HepG2 (cell line): ENCODE data around the gene MTHFD1. TPM values are rescaled to one million over a fixed set of nuclear protein-coding genes. Genes with fewer than 3 reads are reported as not detected.
A peak's percentile ranks its signal among the peaks of the same experiment; 100 is the strongest.

Experiments used
- CENPX ChIP-seq: sonication (generic); formaldehyde crosslinking; IDR thresholded peaks from 2 replicates; pipeline ENCODE4 v1.9.0; 2021; ENCODE audit warnings: mild to moderate bottlenecking, missing genetic modification reagents, moderate library complexity
- E2F1 ChIP-seq: sonication (generic); formaldehyde crosslinking; IDR thresholded peaks from 2 replicates; pipeline ENCODE4 v1.5.0; 2020; ENCODE audit warnings: missing genetic modification reagents
- FOXC1 ChIP-seq: sonication (generic); formaldehyde crosslinking; IDR thresholded peaks from 2 replicates; pipeline ENCODE4 v1.8.0; 2022; ENCODE audit warnings: mild to moderate bottlenecking, missing genetic modification reagents, borderline replicate concordance
- HOXA7 ChIP-seq: sonication (generic); formaldehyde crosslinking; IDR thresholded peaks from 2 replicates; pipeline ENCODE4 v1.8.1; 2022; ENCODE audit warnings: mild to moderate bottlenecking, missing genetic modification reagents, moderate library complexity
- KAT7 ChIP-seq: IDR thresholded peaks from 2 replicates; pipeline ENCODE4 v1.6.1; 2018; ENCODE audit warnings: borderline replicate concordance, missing compliant biosample characterization
- KDM4B ChIP-seq: sonication (generic); formaldehyde crosslinking; IDR thresholded peaks from 2 replicates; pipeline ENCODE4 v1.4.0; 2020; ENCODE audit warnings: missing genetic modification reagents
- MED13 ChIP-seq: sonication (generic); formaldehyde crosslinking; IDR thresholded peaks from 2 replicates; pipeline ENCODE4 v1.5.0; 2020; ENCODE audit warnings: missing genetic modification reagents
- MED8 ChIP-seq: sonication (generic); formaldehyde crosslinking; IDR thresholded peaks from 2 replicates; pipeline ENCODE4 v1.8.1; 2023; ENCODE audit warnings: mild to moderate bottlenecking, missing genetic modification reagents; ENCODE audit not compliant: insufficient replicate concordance
- MTF2 ChIP-seq: sonication (generic); formaldehyde crosslinking; IDR thresholded peaks from 2 replicates; pipeline ENCODE4 v1.5.0; 2020; ENCODE audit warnings: missing genetic modification reagents, borderline replicate concordance
- NR2C2 ChIP-seq: sonication (generic); formaldehyde crosslinking; IDR thresholded peaks from 2 replicates; pipeline ENCODE4 v1.4.0; 2020; ENCODE audit warnings: missing genetic modification reagents, mild to moderate bottlenecking, moderate library complexity, borderline replicate concordance
- PAWR ChIP-seq: sonication (generic); formaldehyde crosslinking; IDR thresholded peaks from 2 replicates; pipeline ENCODE4 v1.4.0; 2020; ENCODE audit warnings: missing genetic modification reagents, mild to moderate bottlenecking, borderline replicate concordance
- SATB2 ChIP-seq: sonication (generic); formaldehyde crosslinking; IDR thresholded peaks from 2 replicates; pipeline ENCODE4 v1.5.0; 2020; ENCODE audit warnings: missing genetic modification reagents
- ZBTB26 ChIP-seq: IDR thresholded peaks from 2 replicates; pipeline ENCODE4 v1.6.1; 2016; ENCODE audit warnings: missing compliant biosample characterization, missing genetic modification reagents, borderline replicate concordance
- ZNF558 ChIP-seq: sonication (generic); formaldehyde crosslinking; IDR thresholded peaks from 2 replicates; pipeline ENCODE4 v1.9.0; 2022; ENCODE audit warnings: mild to moderate bottlenecking, missing genetic modification reagents, borderline replicate concordance
- ZXDC ChIP-seq: sonication (generic); formaldehyde crosslinking; IDR thresholded peaks from 2 replicates; pipeline ENCODE4 v1.5.0; 2020; ENCODE audit warnings: mild to moderate bottlenecking, missing genetic modification reagents
- polyA plus RNA-seq, 8 experiments: library from polyadenylated mRNA; depleted of rRNA in 3 of 8; stranded (reverse) in 7 of 8; unstranded in 1 of 8; fragments of >200 nt; fragmentation: Illumina TruSeq in 4 of 8; extraction: Trizol in 4 of 8; gene quantifications; 2 replicates each; pipeline versions ENCODE4 v1.2.1 to v1.2.3, GENCODE V29; 2011 to 2016; ENCODE audit warnings: low read depth in 4 of 8, missing spikeins in 1 of 8, mixed read lengths in 1 of 8; ENCODE audit not compliant: insufficient read depth in 1 of 8
- total RNA-seq, 5 experiments: library from RNA; depleted of rRNA; stranded (reverse); fragments of >200 nt; fragmentation: Illumina TruSeq; extraction: Trizol; gene quantifications; 2 replicates each; pipeline ENCODE4 v1.2.3, GENCODE V29; 2016; ENCODE audit warnings: low read depth in 1 of 5
- TF ChIP-seq, protein P1 (sequence below): sonication (generic); formaldehyde crosslinking; IDR thresholded peaks from 2 replicates; pipeline ENCODE4 v1.4.0; 2020; ENCODE audit warnings: mild to moderate bottlenecking, missing genetic modification reagents
- TF ChIP-seq, protein P2 (sequence below): sonication (generic); formaldehyde crosslinking; IDR thresholded peaks from 2 replicates; pipeline ENCODE4 v1.9.0; 2022; ENCODE audit warnings: low read depth, missing genetic modification reagents
- TF ChIP-seq, protein P3 (sequence below): sonication (generic); formaldehyde crosslinking; IDR thresholded peaks from 2 replicates; pipeline ENCODE4 v1.5.0; 2020; ENCODE audit warnings: missing genetic modification reagents
- TF ChIP-seq, protein P4 (sequence below): sonication (generic); formaldehyde crosslinking; conservative IDR thresholded peaks from 2 replicates; pipeline ENCODE4 v1.4.0; 2020; ENCODE audit warnings: missing genetic modification reagents

Gene MTHFD1
- total and polyA plus RNA-seq, 2 of the 13 experiments (the other 11 are each of a cell fraction or from before 2014, with no cell fraction given): 31.0 to 106 TPM

DNA sequence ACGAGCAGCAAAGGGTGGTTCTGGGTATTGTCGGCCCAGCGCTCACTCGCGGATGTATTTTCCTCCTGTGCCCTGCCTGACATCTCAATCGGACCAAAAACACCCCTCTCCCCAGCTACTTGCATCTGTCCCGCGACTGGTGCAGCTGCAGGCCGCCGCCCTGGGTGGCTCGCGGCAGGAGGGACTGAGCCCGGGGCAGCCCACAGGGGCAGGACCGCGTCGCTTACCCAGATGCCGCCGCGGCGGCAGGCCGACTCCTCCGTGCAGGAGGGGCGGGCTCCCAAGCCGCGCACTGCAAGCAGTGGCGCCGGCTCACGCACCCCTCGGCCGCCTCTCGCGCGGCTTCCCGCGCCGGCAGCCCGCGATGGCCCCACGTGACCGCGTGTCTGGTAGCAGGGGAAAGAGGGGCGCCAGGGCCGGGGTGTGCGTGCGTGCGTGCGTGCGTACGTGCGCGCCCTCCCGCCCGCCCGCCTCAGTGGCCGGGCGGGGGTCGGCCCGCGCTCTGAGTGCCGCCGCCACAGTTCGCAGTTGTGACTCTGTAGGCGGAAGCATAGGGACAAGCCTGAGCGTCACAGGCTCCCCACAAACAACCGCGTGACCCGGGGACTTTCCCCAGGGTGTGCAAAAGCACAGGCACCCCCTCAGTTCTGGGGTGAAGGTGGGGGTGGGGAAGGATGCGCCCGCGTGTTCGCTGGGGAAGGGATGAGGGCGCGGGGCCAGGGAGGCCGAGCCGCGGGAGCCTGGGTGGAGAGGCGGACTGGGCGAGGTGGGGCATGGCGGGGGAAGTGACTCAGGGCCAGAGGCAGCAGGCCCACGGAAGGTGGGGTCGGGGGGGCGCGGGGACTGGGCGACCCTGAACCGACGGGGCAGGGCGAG is 115.5 kb downstream of the MTHFD1 start, which contains the start of gene ZBTB25 (continued):
- TF ChIP-seq ZXDC (CRISPR knock-in tag) (0 out of 2 replicates have a peak, but pooled peaks have one; percentile 30), MTF2 (CRISPR knock-in tag) (peak; percentile 61; the same call in 1 of the 2 replicates), NR2C2 (CRISPR knock-in tag) (no peak), MED13 (CRISPR knock-in tag) (peak; percentile 23; the same call in 1 of the 2 replicates), ZBTB26 (CRISPR knock-in tag) (peak; percentile 67; the same call in 1 of the 2 replicates), E2F1 (CRISPR knock-in tag) (peak; percentile 89), KAT7 (peak; percentile 71), KDM4B (CRISPR knock-in tag) (0 out of 2 replicates have a peak, but pooled peaks have one; percentile 29), MED8 (peak; percentile 10), PAWR (CRISPR knock-in tag) (no peak), SATB2 (CRISPR knock-in tag) (peak; percentile 68; the same call in 1 of the 2 replicates), CENPX (CRISPR knock-in tag) (no peak), HOXA7 (no peak), FOXC1 (no peak), ZNF558 (CRISPR knock-in tag) (no peak; the same call in 1 of the 2 replicates)
- TF ChIP-seq, protein P1, sequence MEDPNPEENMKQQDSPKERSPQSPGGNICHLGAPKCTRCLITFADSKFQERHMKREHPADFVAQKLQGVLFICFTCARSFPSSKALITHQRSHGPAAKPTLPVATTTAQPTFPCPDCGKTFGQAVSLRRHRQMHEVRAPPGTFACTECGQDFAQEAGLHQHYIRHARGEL (CRISPR knock-in tag): no peak
- TF ChIP-seq, protein P2, sequence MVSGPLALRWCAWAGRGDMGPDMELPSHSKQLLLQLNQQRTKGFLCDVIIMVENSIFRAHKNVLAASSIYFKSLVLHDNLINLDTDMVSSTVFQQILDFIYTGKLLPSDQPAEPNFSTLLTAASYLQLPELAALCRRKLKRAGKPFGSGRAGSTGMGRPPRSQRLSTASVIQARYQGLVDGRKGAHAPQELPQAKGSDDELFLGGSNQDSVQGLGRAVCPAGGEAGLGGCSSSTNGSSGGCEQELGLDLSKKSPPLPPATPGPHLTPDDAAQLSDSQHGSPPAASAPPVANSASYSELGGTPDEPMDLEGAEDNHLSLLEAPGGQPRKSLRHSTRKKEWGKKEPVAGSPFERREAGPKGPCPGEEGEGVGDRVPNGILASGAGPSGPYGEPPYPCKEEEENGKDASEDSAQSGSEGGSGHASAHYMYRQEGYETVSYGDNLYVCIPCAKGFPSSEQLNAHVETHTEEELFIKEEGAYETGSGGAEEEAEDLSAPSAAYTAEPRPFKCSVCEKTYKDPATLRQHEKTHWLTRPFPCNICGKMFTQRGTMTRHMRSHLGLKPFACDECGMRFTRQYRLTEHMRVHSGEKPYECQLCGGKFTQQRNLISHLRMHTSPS (CRISPR knock-in tag): peak; percentile 35; the same call in 1 of the 2 replicates
- TF ChIP-seq, protein P3, sequence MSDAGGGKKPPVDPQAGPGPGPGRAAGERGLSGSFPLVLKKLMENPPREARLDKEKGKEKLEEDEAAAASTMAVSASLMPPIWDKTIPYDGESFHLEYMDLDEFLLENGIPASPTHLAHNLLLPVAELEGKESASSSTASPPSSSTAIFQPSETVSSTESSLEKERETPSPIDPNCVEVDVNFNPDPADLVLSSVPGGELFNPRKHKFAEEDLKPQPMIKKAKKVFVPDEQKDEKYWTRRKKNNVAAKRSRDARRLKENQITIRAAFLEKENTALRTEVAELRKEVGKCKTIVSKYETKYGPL (CRISPR knock-in tag): no peak
- TF ChIP-seq, protein P4, sequence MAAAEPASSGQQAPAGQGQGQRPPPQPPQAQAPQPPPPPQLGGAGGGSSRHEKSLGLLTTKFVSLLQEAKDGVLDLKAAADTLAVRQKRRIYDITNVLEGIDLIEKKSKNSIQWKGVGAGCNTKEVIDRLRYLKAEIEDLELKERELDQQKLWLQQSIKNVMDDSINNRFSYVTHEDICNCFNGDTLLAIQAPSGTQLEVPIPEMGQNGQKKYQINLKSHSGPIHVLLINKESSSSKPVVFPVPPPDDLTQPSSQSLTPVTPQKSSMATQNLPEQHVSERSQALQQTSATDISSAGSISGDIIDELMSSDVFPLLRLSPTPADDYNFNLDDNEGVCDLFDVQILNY: peak; percentile 73
